Left hindlimb (tissue), 1 donor: ENCODE results near the gene ZNF644.
"Not testable (repeated sequence)": the region's sequence is repeated elsewhere in the genome, so short reads cannot be mapped to it uniquely, and the experiment has no call there.

ENCODE experiments used
- DNase-seq: peaks from one replicate; pipeline ENCODE4 v3.0.0-alpha.2; 2018

The ZNF644 gene

GRCh38 chr1:91021686-91022517 lies at the start of gene ZNF644:
TSS of gene ZNF644 (minus strand) at chr1:91022035. CDS start at chr1:90982353, 39,682 bp downstream.
- peak; percentile 92 for DNase-seq

GRCh38 chr1:91070298-91070697 lies 48.5 kb upstream of the ZNF644 start:
- DNase-seq: no peak

- no peak for DNase-seq
These were observed 44.7 kb upstream of the ZNF644 start for GRCh38 chr1:91066538-91066937.

GRCh38 chr1:91065337-91065736 lies 43.5 kb upstream of the ZNF644 start:
- DNase-seq: no peak

GRCh38 chr1:91063403-91063802 lies 41.6 kb upstream of the ZNF644 start:
- DNase-seq: not testable (repeated sequence)

- DNase-seq: no peak
These were observed 37.3 kb upstream of the ZNF644 start for GRCh38 chr1:91059157-91059556.

GRCh38 chr1:91057784-91058183 lies 35.9 kb upstream of the ZNF644 start:
- no peak for DNase-seq

GRCh38 chr1:91054780-91055481 lies 33.1 kb upstream of the ZNF644 start:
- DNase-seq: no peak

GRCh38 chr1:91053630-91054029 lies 31.8 kb upstream of the ZNF644 start:
- no peak for DNase-seq

GRCh38 chr1:91049551-91049950 lies 27.7 kb upstream of the ZNF644 start:
- DNase-seq: not testable (repeated sequence)

- DNase-seq: no peak
These were observed 24.9 kb upstream of the ZNF644 start for GRCh38 chr1:91046766-91047165.

- DNase-seq: no peak
These were observed 23.4 kb upstream of the ZNF644 start for GRCh38 chr1:91045284-91045683.

GRCh38 chr1:91044776-91045175 lies 22.9 kb upstream of the ZNF644 start:
- DNase-seq: not testable (repeated sequence)

- not testable (repeated sequence) for DNase-seq
These were observed 20.5 kb upstream of the ZNF644 start for GRCh38 chr1:91042372-91042771.

- no peak for DNase-seq
These were observed 16.7 kb upstream of the ZNF644 start for GRCh38 chr1:91038582-91038981.

GRCh38 chr1:91036894-91037829 lies 15.3 kb upstream of the ZNF644 start:
- no peak for DNase-seq

- no peak for DNase-seq
These were observed 10.5 kb upstream of the ZNF644 start for GRCh38 chr1:91032349-91032748.

- DNase-seq: no peak
These were observed 9.2 kb upstream of the ZNF644 start for GRCh38 chr1:91031081-91031480.

- no peak for DNase-seq
These were observed 4.9 kb upstream of the ZNF644 start for GRCh38 chr1:91026777-91027176.

GRCh38 chr1:91026320-91026719 lies 4.5 kb upstream of the ZNF644 start:
- no peak for DNase-seq

GRCh38 chr1:91024481-91025119 lies 2.8 kb upstream of the ZNF644 start:
- no peak for DNase-seq

- no peak for DNase-seq
These were observed 689 bp upstream of the ZNF644 start for GRCh38 chr1:91022518-91022929.
